Endodermal cell (in vitro differentiated cells): ENCODE data around the gene SDS. TPM values are rescaled to one million over a fixed set of nuclear protein-coding genes. Genes with fewer than 3 reads are reported as not detected.

Experiments
- DNase-seq: peaks from one replicate; pipeline ENCODE4 v3.0.0-alpha.2; 2017
- H3K27ac ChIP-seq: 2 replicates; pipeline ENCODE4 v1.5.1; 2013; ENCODE audit warnings: mild to moderate bottlenecking, low read depth, low read length, moderate library complexity
- H3K27me3 ChIP-seq: 2 replicates; pipeline ENCODE4 v1.6.1; 2013; ENCODE audit warnings: mild to moderate bottlenecking, low read length, moderate library complexity; ENCODE audit not compliant: insufficient read depth, control insufficient read depth, poor library complexity, severe bottlenecking
- H3K36me3 ChIP-seq: 2 replicates; pipeline ENCODE4 v1.7.0; 2013; ENCODE audit warnings: mild to moderate bottlenecking, low read length, moderate library complexity; ENCODE audit not compliant: control insufficient read depth, insufficient read depth
- H3K4me1 ChIP-seq: one replicate; pipeline ENCODE4 v1.7.0; 2013; ENCODE audit warnings: low read length; ENCODE audit not compliant: control insufficient read depth, insufficient read depth
- H3K4me3 ChIP-seq: 2 replicates; pipeline ENCODE4 v1.5.1; 2013; ENCODE audit warnings: mild to moderate bottlenecking, low read length, moderate library complexity
- H3K9ac ChIP-seq: 2 replicates; pipeline ENCODE4 v1.6.1; 2013; ENCODE audit warnings: mild to moderate bottlenecking, low read length, moderate library complexity; ENCODE audit not compliant: poor library complexity, severe bottlenecking; ENCODE audit errors: extremely low read depth
- H3K9me3 ChIP-seq: 2 replicates; pipeline ENCODE4 v1.6.1; 2013; ENCODE audit warnings: mild to moderate bottlenecking, low read length, moderate library complexity; ENCODE audit not compliant: control insufficient read depth
- H3K27ac Mint-ChIP-seq: 2 replicates; pipeline ENCODE4 v1.8.0; 2020; ENCODE audit warnings: mixed read lengths
- H3K27me3 Mint-ChIP-seq: 2 replicates; pipeline ENCODE4 v1.8.0; 2021; ENCODE audit warnings: mild to moderate bottlenecking, mixed read lengths; ENCODE audit not compliant: insufficient read depth
- H3K36me3 Mint-ChIP-seq: 2 replicates; pipeline ENCODE4 v1.8.0; 2020; ENCODE audit warnings: low read depth, mixed read lengths
- H3K4me1 Mint-ChIP-seq: 2 replicates; pipeline ENCODE4 v1.8.0; 2020; ENCODE audit warnings: mixed read lengths
- H3K4me3 Mint-ChIP-seq: 2 replicates; pipeline ENCODE4 v1.8.0; 2020; ENCODE audit warnings: mild to moderate bottlenecking, moderate library complexity, mixed read lengths
- H3K9me3 Mint-ChIP-seq: 2 replicates; pipeline ENCODE4 v1.8.0; 2020; ENCODE audit warnings: mild to moderate bottlenecking, mixed read lengths
- WGBS, 2 experiments: methylation state at CpG; one replicate each; pipeline versions ENCODE4 v1.1.5 to v1.1.7; 2013; ENCODE audit warnings: missing lambda C conversion rate in 2 of 2, mixed read lengths in 1 of 2; ENCODE audit not compliant: insufficient coverage in 1 of 2, insufficient read length in 1 of 2; 5-methylcytosine and 5-hydroxymethylcytosine counted together
- total RNA-seq, 2 donors: library from RNA; stranded (reverse); fragmentation: NEBNext Ultra II Directional in 1 of 2; extraction: Animal tissue kit (Norgen Biotek cat#: 25700) in 1 of 2; gene quantifications; 2 replicates in 1 of 2; 3 replicates in 1 of 2; pipeline ENCODE4 v1.2.1, GENCODE V29; 2021
- TF ChIP-seq, protein P1 (sequence below): fragments of 200-600 bp; sonication (generic); conservative IDR thresholded peaks from 2 replicates; pipeline ENCODE4 v1.5.0; 2021; ENCODE audit warnings: antibody characterized with exemption, mild to moderate bottlenecking

The SDS gene
- total RNA-seq, 2 donors from 2014 or later: not detected

DNA sequence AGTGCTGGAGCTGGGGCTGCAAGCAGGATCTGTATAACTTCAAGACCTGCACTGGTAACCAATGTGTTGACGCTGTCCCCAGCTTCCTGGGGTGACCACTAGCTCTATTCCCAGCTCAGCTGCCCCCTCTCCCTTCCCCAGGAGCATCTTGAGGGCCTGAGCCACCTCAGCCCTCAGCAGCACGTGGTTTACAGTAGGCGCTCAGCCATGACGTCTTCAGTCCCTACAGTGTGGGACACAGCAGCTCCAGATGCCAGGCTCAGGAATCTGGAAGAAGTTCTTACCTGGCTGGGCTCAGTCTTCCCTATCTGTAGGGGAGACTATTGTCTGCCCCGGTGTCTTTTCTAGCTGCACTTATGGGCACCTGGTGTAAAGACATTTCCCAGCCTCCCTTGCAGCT lies 8.6 kb downstream of the SDS start:
- no peak overlapping the region for H3K4me3 Mint-ChIP-seq
- peaks cover 2% of the 10 kb centered on the region for H3K36me3 Mint-ChIP-seq
- H3K9me3 ChIP-seq: no peaks in the 10 kb centered on the region
- H3K27me3 ChIP-seq: no peaks in the 10 kb centered on the region
- no peaks in the 10 kb centered on the region for H3K4me1 Mint-ChIP-seq
- no peak overlapping the region for H3K27ac Mint-ChIP-seq
- H3K27me3 Mint-ChIP-seq: peaks cover 10% of the 10 kb centered on the region
- no peak overlapping the region for H3K4me3 ChIP-seq
- H3K27ac ChIP-seq: no peak overlapping the region
- TF ChIP-seq, protein P1, sequence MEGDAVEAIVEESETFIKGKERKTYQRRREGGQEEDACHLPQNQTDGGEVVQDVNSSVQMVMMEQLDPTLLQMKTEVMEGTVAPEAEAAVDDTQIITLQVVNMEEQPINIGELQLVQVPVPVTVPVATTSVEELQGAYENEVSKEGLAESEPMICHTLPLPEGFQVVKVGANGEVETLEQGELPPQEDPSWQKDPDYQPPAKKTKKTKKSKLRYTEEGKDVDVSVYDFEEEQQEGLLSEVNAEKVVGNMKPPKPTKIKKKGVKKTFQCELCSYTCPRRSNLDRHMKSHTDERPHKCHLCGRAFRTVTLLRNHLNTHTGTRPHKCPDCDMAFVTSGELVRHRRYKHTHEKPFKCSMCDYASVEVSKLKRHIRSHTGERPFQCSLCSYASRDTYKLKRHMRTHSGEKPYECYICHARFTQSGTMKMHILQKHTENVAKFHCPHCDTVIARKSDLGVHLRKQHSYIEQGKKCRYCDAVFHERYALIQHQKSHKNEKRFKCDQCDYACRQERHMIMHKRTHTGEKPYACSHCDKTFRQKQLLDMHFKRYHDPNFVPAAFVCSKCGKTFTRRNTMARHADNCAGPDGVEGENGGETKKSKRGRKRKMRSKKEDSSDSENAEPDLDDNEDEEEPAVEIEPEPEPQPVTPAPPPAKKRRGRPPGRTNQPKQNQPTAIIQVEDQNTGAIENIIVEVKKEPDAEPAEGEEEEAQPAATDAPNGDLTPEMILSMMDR: no peak
- no peak for DNase-seq
- H3K9ac ChIP-seq: no peak overlapping the region
- no peaks in the 10 kb centered on the region for H3K36me3 ChIP-seq
- H3K4me1 ChIP-seq: no peaks in the 10 kb centered on the region
- WGBS, 2 experiments: 87% methylated on average over 4 to 5 of the region's 5 CpGs
- H3K9me3 Mint-ChIP-seq: no peaks in the 10 kb centered on the region

DNA sequence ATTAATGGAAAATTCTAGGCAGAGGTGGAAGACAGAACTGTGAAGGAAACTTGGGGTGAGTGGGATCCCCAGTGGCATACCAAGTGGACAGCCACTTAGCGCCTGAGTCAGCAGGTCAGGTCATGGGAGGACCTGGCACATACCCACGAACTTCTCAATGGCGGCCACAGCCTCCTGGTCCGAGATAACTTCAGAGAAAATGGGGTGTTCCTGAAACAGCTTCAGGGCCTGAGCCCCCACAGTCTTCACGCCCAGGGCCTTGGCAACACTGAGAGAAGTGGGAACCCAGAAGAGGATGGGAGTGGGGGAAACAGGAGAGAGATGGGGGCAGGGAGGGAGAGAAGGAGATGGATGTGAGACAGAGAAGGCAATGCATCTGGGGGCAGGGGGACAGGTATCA lies 9.9 kb downstream of the SDS start:
- no peaks in the 10 kb centered on the region for H3K4me1 Mint-ChIP-seq
- no peak overlapping the region for H3K9ac ChIP-seq
- no peak for DNase-seq
- 91 to 96% methylated on average over 3 to 5 of the region's 5 CpGs for WGBS, 2 experiments
- no peaks in the 10 kb centered on the region for H3K27me3 ChIP-seq
- no peaks in the 10 kb centered on the region for H3K9me3 Mint-ChIP-seq
- H3K4me1 ChIP-seq: no peaks in the 10 kb centered on the region
- H3K4me3 ChIP-seq: no peak overlapping the region
- no peaks in the 10 kb centered on the region for H3K9me3 ChIP-seq
- no peak overlapping the region for H3K27ac Mint-ChIP-seq
- H3K4me3 Mint-ChIP-seq: no peak overlapping the region
- H3K27me3 Mint-ChIP-seq: peaks cover 10% of the 10 kb centered on the region
- H3K27ac ChIP-seq: no peak overlapping the region
- no peaks in the 10 kb centered on the region for H3K36me3 ChIP-seq
- H3K36me3 Mint-ChIP-seq: peaks cover 2% of the 10 kb centered on the region
- TF ChIP-seq, protein P1: no peak

DNA sequence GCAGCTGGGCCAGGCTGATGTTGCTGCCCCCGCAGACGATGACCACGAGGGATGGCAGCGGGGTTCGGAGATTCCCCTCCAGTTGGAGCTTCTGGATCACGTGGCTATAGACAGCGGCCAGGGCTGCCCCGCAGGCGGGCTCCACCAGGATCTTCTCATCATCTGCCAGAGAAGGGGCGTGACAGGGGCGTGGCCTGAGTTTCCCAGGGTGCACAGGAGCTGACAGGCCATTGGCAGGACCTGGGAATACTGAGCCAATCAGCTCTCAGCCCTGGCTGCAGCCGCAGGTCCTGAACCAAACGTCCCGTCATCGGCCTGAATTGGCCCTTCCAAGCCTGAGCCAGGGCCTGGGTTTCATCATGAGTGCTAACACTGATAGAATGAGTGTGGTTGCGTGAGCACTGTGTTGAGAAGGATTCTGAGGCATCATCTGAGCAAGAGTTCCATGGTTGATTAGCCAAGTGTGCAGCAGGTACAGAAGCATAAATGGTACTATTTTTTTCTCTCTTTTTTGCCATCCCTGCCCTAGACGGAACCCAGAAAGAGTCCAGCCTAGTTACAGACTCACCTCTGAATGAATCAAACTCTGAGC lies 10.6 kb downstream of the SDS start:
- Histone ChIP-seq H3K9ac (no peak overlapping the region), H3K4me1 (no peaks in the 10 kb centered on the region), H3K4me3 (no peak overlapping the region), H3K27ac (no peak overlapping the region), H3K36me3 (no peaks in the 10 kb centered on the region), H3K27me3 (no peaks in the 10 kb centered on the region), H3K9me3 (no peaks in the 10 kb centered on the region)
- Mint-ChIP-seq H3K27ac (no peak overlapping the region), H3K9me3 (no peaks in the 10 kb centered on the region), H3K4me1 (no peaks in the 10 kb centered on the region), H3K27me3 (peaks cover 10% of the 10 kb centered on the region), H3K36me3 (peaks cover 6% of the 10 kb centered on the region), H3K4me3 (no peak overlapping the region)
- 74 to 77% methylated on average over 13 to 17 of the region's 17 CpGs for WGBS, 2 experiments
- TF ChIP-seq, protein P1: no peak
- peak; percentile 98 for DNase-seq
